ENCODE data around the gene NOC3L. TPM values are rescaled to one million over a fixed set of nuclear protein-coding genes. Genes with fewer than 3 reads are reported as not detected.

Gene NOC3L
- total RNA-seq, 2 donors from 2014 or later = 28.0 to 38.0 TPM

- ATAC-seq (replicated peaks in 1 of 2) (no peak), DNase-seq (no peak)
- no peak overlapping the region for H3K4me3 Mint-ChIP-seq
- H3K9me3 Mint-ChIP-seq = no peaks in the 10 kb centered on the region
- H3K27ac Mint-ChIP-seq = no peak overlapping the region
- peaks cover 41% of the 10 kb centered on the region for H3K27me3 Mint-ChIP-seq (ENCODE audit: low read depth)
- H3K4me1 Mint-ChIP-seq (ENCODE audit: low read depth) = peaks cover 2% of the 10 kb centered on the region
- no peaks in the 10 kb centered on the region for H3K36me3 Mint-ChIP-seq (ENCODE audit: insufficient read depth in 2 of 2)
Observed at GRCh38 chr10:94285271-94285670, 77.5 kb downstream of the NOC3L start.

Other genes starting within 250 kb of the NOC3L start
- gene TBC1D12, start 39.6 kb upstream of the NOC3L start, total RNA-seq = 1 to 10 TPM; 1.9 to 2.3 TPM
- 100 to 1,000 TPM; 120 to 149 TPM for gene HELLS, start 182.8 kb upstream of the NOC3L start, total RNA-seq